Natural killer cell (primary cell): ENCODE results near the gene RESP18. TPM values are rescaled to one million over a fixed set of nuclear protein-coding genes. Genes with fewer than 3 reads are reported as not detected.

Source experiments
- ATAC-seq, 3 donors: fragments of 150-1000 bp in 2 of 3; fragments of 200-7000 bp in 1 of 3; cut with Tn5 transposase; 1 replicate in 1 of 3; 2 replicates in 2 of 3; pipeline ENCODE4 v1.10.0; 2021; ENCODE audit warnings: mild to moderate bottlenecking in 2 of 3, moderate library complexity in 2 of 3
- DNase-seq, 2 donors: peaks; one replicate each; pipeline versions ENCODE4 v3.0.0 to v3.0.0-alpha.2; 2013 to 2021; ENCODE audit warnings: mixed read lengths in 1 of 2
- H3K27ac ChIP-seq: one replicate; pipeline ENCODE4 v1.5.1; 2013; ENCODE audit warnings: mild to moderate bottlenecking, low read length
- H3K27me3 ChIP-seq: one replicate; pipeline ENCODE4 v1.6.1; 2013; ENCODE audit warnings: low read length; ENCODE audit not compliant: control insufficient read depth, insufficient read depth
- H3K36me3 ChIP-seq: one replicate; pipeline ENCODE4 v1.6.1; 2013; ENCODE audit warnings: low read length; ENCODE audit not compliant: control insufficient read depth, insufficient read depth
- H3K4me1 ChIP-seq: one replicate; pipeline ENCODE4 v1.6.1; 2013; ENCODE audit warnings: low read length; ENCODE audit not compliant: control insufficient read depth, insufficient read depth
- H3K4me3 ChIP-seq: one replicate; pipeline ENCODE4 v1.5.1; 2013; ENCODE audit warnings: low read length
- H3K9me3 ChIP-seq: one replicate; pipeline ENCODE4 v1.6.1; 2013; ENCODE audit warnings: low read length; ENCODE audit not compliant: control insufficient read depth, insufficient read depth
- H3K27ac Mint-ChIP-seq, 2 donors: one replicate each; pipeline ENCODE4 v1.8.0; 2022; ENCODE audit warnings: mild to moderate bottlenecking in 2 of 2, mixed read lengths in 2 of 2, moderate library complexity in 1 of 2
- H3K27me3 Mint-ChIP-seq, 2 donors: one replicate each; pipeline ENCODE4 v1.8.0; 2022; ENCODE audit warnings: low read depth in 2 of 2, mixed read lengths in 2 of 2
- H3K36me3 Mint-ChIP-seq: one replicate; pipeline ENCODE4 v1.8.0; 2022; ENCODE audit warnings: mixed read lengths
- H3K4me1 Mint-ChIP-seq, 2 donors: one replicate each; pipeline ENCODE4 v1.8.0; 2022; ENCODE audit warnings: mixed read lengths in 2 of 2
- H3K4me3 Mint-ChIP-seq: one replicate; pipeline ENCODE4 v1.8.0; 2022; ENCODE audit warnings: mild to moderate bottlenecking, moderate library complexity, mixed read lengths
- H3K9me3 Mint-ChIP-seq, 2 donors: one replicate each; pipeline ENCODE4 v1.8.0; 2022; ENCODE audit warnings: mixed read lengths in 2 of 2
- CTCF ChIP-seq: fragments of 200-600 bp; IDR thresholded peaks from one replicate; pipeline ENCODE4 v1.8.0; 2022; ENCODE audit warnings: antibody characterized with exemption
- WGBS: methylation state at CpG from one replicate; pipeline ENCODE4 v1.1.7; 2013; ENCODE audit warnings: missing lambda C conversion rate; ENCODE audit not compliant: insufficient coverage; 5-methylcytosine and 5-hydroxymethylcytosine counted together
- intact Hi-C: fragments of 100-400 bp; cut with micrococcal nuclease; formaldehyde crosslinking; loops from one replicate; pipeline ENCODE4 v1.14.2; 2022
- total RNA-seq, 4 donors: library from RNA; stranded (reverse); fragments of 120-200 nt in 1 of 4; gene quantifications; one replicate each; pipeline versions ENCODE4 v1.2.3 to v1.2.4, GENCODE V29; 2013 to 2022

RESP18 gene
- total RNA-seq, 3 donors from 2014 or later (not counting 1 experiment from before 2014, with no cell fraction given), result not detected

- Histone ChIP-seq H3K27ac (no peak overlapping the region), H3K4me3 (no peak overlapping the region), H3K9me3 (no peaks in the 10 kb centered on the region), H3K27me3 (no peaks in the 10 kb centered on the region), H3K4me1 (peaks cover 10% of the 10 kb centered on the region), H3K36me3 (no peaks in the 10 kb centered on the region)
- H3K27ac Mint-ChIP-seq, result no peak overlapping the region
- intact Hi-C loops, result no loop called here
- TF ChIP-seq CTCF, result no peak
- H3K4me1 Mint-ChIP-seq, result peaks cover 6 to 17% of the 10 kb centered on the region in 2 donors
- 95% methylated on average over 8 of the region's 9 CpGs for WGBS
- no peaks in the 10 kb centered on the region for H3K36me3 Mint-ChIP-seq
- H3K27me3 Mint-ChIP-seq, result peaks cover 0 to 2% of the 10 kb centered on the region in 2 donors
- DNase-seq (no peak), ATAC-seq (no peak)
- no peak overlapping the region for H3K4me3 Mint-ChIP-seq
- no peaks in the 10 kb centered on the region for H3K9me3 Mint-ChIP-seq
These were observed 39.9 kb downstream of the RESP18 start for GRCh38 chr2:219292616-219293015.

GRCh38 chr2:219291910-219292490, 40.5 kb downstream of the RESP18 start:
- Mint-ChIP-seq H3K9me3 (no peaks in the 10 kb centered on the region), H3K4me3 (no peak overlapping the region), H3K4me1 (peaks cover 6 to 17% of the 10 kb centered on the region in 2 donors), H3K27ac (no peak overlapping the region), H3K36me3 (no peaks in the 10 kb centered on the region), H3K27me3 (peaks cover 0 to 2% of the 10 kb centered on the region in 2 donors)
- no peak for TF ChIP-seq CTCF
- intact Hi-C loops, result no loop called here
- H3K27me3 ChIP-seq, result no peaks in the 10 kb centered on the region
- ATAC-seq (no peak), DNase-seq (no peak)
- H3K27ac ChIP-seq, result no peak overlapping the region
- no peaks in the 10 kb centered on the region for H3K36me3 ChIP-seq
- 83% methylated on average over 4 of the region's 4 CpGs for WGBS
- peaks cover 10% of the 10 kb centered on the region for H3K4me1 ChIP-seq
- H3K4me3 ChIP-seq, result no peak overlapping the region
- no peaks in the 10 kb centered on the region for H3K9me3 ChIP-seq

GRCh38 chr2:219291394-219291793, 41.1 kb downstream of the RESP18 start:
- no peak for TF ChIP-seq CTCF
- peaks cover 0 to under 1% of the 10 kb centered on the region in 2 donors for H3K27me3 Mint-ChIP-seq
- no peak for DNase-seq
- H3K4me1 Mint-ChIP-seq, result peaks cover 6 to 17% of the 10 kb centered on the region in 2 donors
- 100% methylated on average over 2 of the region's 7 CpGs for WGBS
- no peaks in the 10 kb centered on the region for H3K36me3 Mint-ChIP-seq
- intact Hi-C loops, result no loop called here
- ATAC-seq, result no peak
- no peak overlapping the region for H3K4me3 Mint-ChIP-seq
- Histone ChIP-seq H3K27me3 (no peaks in the 10 kb centered on the region), H3K4me1 (peaks cover 10% of the 10 kb centered on the region), H3K27ac (no peak overlapping the region), H3K36me3 (peaks cover 5% of the 10 kb centered on the region), H3K9me3 (no peaks in the 10 kb centered on the region), H3K4me3 (no peak overlapping the region)
- H3K27ac Mint-ChIP-seq, result peak overlapping the region in 1 of 2 donors; percentile 31
- no peaks in the 10 kb centered on the region for H3K9me3 Mint-ChIP-seq
